Measurements from ENCODE around the gene KCNMA1. TPM values are rescaled to one million over a fixed set of nuclear protein-coding genes. Genes with fewer than 3 reads are reported as not detected.
A peak's percentile ranks its signal among the peaks of the same experiment; 100 is the strongest.

The KCNMA1 gene
- total RNA-seq, 1 donor from 2014 or later: 15.8 TPM

DNA sequence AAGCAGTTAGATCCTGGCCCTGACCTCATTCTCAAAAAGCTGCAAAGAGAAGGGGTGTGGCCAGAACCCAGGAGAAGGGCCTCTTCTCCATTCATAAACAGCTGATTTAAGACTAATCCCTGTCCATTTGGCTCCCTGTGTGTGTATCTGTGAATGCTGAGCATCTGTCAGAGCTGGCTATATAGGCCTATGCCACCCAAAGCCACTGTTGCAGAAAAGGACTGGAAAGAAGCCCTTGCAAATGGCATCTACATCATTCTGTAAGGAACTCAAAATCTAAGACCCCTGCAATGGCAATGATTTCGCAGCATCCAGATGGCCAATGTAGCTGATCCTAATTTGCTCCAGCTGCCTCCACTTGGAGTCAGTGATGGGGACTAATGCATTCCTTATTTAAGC is 384.5 kb downstream of the KCNMA1 start:
- DNase-seq (ENCODE audit: low read depth) (no peak), FAIRE-seq (no peak)
- TF ChIP-seq, protein P1, sequence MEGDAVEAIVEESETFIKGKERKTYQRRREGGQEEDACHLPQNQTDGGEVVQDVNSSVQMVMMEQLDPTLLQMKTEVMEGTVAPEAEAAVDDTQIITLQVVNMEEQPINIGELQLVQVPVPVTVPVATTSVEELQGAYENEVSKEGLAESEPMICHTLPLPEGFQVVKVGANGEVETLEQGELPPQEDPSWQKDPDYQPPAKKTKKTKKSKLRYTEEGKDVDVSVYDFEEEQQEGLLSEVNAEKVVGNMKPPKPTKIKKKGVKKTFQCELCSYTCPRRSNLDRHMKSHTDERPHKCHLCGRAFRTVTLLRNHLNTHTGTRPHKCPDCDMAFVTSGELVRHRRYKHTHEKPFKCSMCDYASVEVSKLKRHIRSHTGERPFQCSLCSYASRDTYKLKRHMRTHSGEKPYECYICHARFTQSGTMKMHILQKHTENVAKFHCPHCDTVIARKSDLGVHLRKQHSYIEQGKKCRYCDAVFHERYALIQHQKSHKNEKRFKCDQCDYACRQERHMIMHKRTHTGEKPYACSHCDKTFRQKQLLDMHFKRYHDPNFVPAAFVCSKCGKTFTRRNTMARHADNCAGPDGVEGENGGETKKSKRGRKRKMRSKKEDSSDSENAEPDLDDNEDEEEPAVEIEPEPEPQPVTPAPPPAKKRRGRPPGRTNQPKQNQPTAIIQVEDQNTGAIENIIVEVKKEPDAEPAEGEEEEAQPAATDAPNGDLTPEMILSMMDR (IDR thresholded peaks at IDR 0.05; ENCODE audit: insufficient read depth, low read length, severe bottlenecking): no peak
- Histone ChIP-seq H3K36me3 (ENCODE audit: control insufficient read depth, insufficient read depth, low read length) (no peaks in the 10 kb centered on the region), H3K4me3 (ENCODE audit: low read depth, low read length) (no peak overlapping the region), H3K27me3 (ENCODE audit: control insufficient read depth, insufficient read depth, low read length) (no peaks in the 10 kb centered on the region)

DNA sequence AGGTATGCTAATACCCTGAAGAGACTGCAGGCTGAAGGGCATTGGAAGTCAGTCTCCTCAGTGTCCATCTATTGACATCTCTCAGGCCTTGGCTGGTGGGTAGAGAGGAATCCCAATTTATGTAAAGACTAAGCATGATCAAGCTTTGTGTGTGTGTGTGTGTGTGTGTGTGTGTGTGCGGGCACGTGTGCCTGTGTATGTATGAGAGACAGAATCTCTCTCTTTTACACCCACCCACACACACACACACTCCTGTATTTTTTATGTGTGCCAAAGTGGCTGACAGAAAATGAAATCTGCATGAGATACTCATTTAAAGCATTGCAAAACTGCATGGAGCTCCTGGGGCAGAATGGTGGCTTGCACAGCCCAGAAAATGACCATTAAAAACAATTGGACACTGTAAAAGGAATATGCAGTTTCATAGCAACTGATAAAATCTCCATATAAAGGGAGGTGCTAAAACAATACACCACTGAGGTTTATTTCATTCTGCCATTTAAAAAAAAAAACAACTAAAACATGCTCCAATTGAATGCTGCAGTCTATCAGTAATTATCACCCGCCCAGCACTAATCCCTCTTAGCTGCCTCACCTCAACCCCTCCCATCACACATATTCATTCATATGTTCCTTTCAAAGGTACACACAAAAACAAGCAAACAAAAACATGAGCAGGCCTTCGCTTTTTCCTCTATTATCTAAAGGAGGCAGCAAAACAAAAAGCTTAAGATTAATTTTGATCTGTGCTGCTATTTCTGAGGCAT is 385.0 kb downstream of the KCNMA1 start:
- DNase-seq (ENCODE audit: low read depth) (no peak), FAIRE-seq (peak; percentile 40)
- no peaks in the 10 kb centered on the region for H3K27me3 ChIP-seq (ENCODE audit: control insufficient read depth, insufficient read depth, low read length)
- TF ChIP-seq, protein P1 (IDR thresholded peaks at IDR 0.05; ENCODE audit: insufficient read depth, low read length, severe bottlenecking): no peak
- H3K36me3 ChIP-seq (ENCODE audit: control insufficient read depth, insufficient read depth, low read length): no peaks in the 10 kb centered on the region
- no peak overlapping the region for H3K4me3 ChIP-seq (ENCODE audit: low read depth, low read length)

DNA sequence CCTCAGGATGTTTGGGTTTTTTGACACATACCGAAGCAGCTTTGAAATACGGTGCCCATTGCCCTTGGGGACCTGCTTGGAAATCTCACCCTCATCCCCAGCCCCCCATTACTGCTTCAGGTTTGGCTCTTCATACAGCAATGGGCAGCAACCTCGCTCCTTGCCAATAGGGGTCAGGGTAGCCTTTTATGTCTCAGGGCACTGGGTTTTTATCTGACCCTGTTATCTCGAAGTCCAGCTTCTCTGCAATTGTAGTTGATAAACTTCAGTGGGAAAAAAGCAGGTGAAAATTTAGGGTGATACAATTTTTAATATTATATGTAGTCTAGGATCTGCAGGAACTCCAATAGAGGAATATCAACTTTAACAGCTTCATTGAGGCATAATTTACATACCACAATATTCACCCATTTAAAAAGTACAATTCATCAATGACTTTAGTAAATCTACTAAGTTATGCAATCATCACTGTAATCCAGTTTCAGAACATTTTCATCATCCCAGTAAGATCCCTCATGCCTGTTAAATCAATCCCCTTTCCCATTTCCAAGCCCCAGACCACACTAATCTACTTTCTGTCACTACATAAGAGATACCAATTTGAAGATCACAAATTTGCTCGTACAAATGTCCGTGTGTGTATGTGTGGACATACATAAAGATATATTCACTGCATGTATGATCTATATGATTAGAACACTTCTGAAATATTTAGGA is 386.2 kb downstream of the KCNMA1 start:
- TF ChIP-seq, protein P1 (IDR thresholded peaks at IDR 0.05; ENCODE audit: insufficient read depth, low read length, severe bottlenecking): peak; percentile 63
- H3K27me3 ChIP-seq (ENCODE audit: control insufficient read depth, insufficient read depth, low read length): no peaks in the 10 kb centered on the region
- FAIRE-seq (no peak), DNase-seq (ENCODE audit: low read depth) (peak; percentile 48)
- H3K36me3 ChIP-seq (ENCODE audit: control insufficient read depth, insufficient read depth, low read length): no peaks in the 10 kb centered on the region
- no peak overlapping the region for H3K4me3 ChIP-seq (ENCODE audit: low read depth, low read length)

DNA sequence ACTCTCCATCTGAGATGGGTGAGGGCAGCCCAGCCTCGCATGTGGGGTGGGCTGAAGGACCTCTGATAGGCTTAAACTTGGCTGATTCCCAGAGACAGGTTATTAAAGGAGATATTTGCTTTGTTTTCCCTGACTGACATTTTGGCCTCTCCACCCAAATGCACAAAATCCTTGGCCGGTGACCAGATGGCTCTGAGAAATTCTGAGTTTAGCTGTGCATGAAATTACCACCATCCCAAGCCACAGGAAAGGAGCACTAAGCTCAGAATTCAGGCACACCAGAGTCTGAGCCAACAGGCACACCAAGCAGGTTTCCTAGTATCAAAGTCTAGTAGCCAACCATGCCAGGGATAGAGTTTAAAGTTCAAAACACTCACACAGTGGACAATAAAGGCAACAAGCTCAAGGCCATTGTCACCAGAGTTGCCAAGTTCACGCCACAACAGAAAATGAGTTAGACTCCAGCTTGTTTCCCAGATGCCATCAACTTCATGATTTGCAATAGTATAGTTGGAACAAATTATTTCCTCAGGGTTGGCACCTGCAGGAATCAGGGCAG is 387.6 kb downstream of the KCNMA1 start:
- FAIRE-seq: no peak
- TF ChIP-seq, protein P1 (IDR thresholded peaks at IDR 0.05; ENCODE audit: insufficient read depth, low read length, severe bottlenecking): no peak
- no peak for DNase-seq (ENCODE audit: low read depth)
- no peaks in the 10 kb centered on the region for H3K27me3 ChIP-seq (ENCODE audit: control insufficient read depth, insufficient read depth, low read length)
- no peaks in the 10 kb centered on the region for H3K36me3 ChIP-seq (ENCODE audit: control insufficient read depth, insufficient read depth, low read length)
- no peak overlapping the region for H3K4me3 ChIP-seq (ENCODE audit: low read depth, low read length)

DNA sequence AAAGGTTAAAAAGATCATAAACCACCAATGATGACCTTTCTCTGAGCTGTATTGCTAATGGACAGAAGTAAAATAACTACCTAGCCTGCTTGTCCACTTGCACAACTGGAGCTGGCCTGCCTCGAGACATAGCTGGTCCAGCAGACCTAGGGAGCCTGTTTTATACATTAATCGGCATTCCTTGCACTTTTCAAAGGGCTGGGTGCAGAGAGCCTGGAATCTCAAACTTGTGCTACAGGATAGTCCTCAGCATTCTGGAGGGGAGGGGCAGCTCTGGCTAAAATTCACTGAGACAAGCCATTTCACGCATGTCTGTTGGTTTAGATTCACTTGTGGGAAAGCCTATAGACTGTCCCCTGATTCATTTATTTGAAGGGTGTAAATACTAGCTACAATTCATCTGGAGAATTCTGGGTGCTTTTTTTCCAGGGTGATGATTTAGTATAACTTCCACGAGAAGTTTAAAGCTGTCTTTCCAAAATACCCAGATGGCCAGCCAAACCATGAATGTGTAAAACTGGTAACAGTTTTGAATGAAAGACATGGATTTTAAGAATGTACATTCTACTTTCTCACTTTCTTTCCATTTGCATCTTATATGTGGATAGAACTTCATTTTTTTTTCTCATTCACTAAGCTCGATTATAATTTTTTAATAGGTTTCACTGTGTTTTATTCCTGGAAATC is 389.4 kb downstream of the KCNMA1 start:
- no peaks in the 10 kb centered on the region for H3K36me3 ChIP-seq (ENCODE audit: control insufficient read depth, insufficient read depth, low read length)
- TF ChIP-seq, protein P1 (IDR thresholded peaks at IDR 0.05; ENCODE audit: insufficient read depth, low read length, severe bottlenecking): no peak
- FAIRE-seq: no peak

More for the DNA sequence above, 389.4 kb downstream of the KCNMA1 start:
- Histone ChIP-seq H3K4me3 (ENCODE audit: low read depth, low read length) (no peak overlapping the region), H3K27me3 (ENCODE audit: control insufficient read depth, insufficient read depth, low read length) (no peaks in the 10 kb centered on the region)
- DNase-seq (ENCODE audit: low read depth): no peak

Measured in bronchial epithelial cell (primary cell).